Fibroblast of villous mesenchyme (primary cell): ENCODE measurements around the gene VDAC2. TPM values are rescaled to one million over a fixed set of nuclear protein-coding genes. Genes with fewer than 3 reads are reported as not detected.
"Not testable (repeated sequence)": the region's sequence is repeated elsewhere in the genome, so short reads cannot be mapped to it uniquely, and the experiment has no call there.

Experiments
- DNase-seq: peaks from one replicate; pipeline ENCODE4 v3.0.0-alpha.2; 2010; ENCODE audit warnings: low read depth
- H3K4me3 ChIP-seq: 2 replicates; pipeline ENCODE4 v1.5.1; 2011; ENCODE audit warnings: low read depth, mild to moderate bottlenecking, low read length
- CTCF ChIP-seq: IDR thresholded peaks from 2 replicates; pipeline ENCODE4 v1.5.1; 2012; ENCODE audit warnings: low read depth, mild to moderate bottlenecking, low read length; ENCODE audit not compliant: insufficient read depth
- total RNA-seq: library from RNA; depleted of rRNA; stranded (reverse); fragments of >200 nt; gene quantifications from 2 replicates; pipeline ENCODE4 v1.2.3, GENCODE V29; 2012

Gene VDAC2
- total RNA-seq, 1 donor, result 182 TPM

GRCh38 chr10:75201793-75202307, 8.7 kb upstream of the VDAC2 start:
- no peak for TF ChIP-seq CTCF
- H3K4me3 ChIP-seq, result no peak overlapping the region
- no peak for DNase-seq

DNA sequence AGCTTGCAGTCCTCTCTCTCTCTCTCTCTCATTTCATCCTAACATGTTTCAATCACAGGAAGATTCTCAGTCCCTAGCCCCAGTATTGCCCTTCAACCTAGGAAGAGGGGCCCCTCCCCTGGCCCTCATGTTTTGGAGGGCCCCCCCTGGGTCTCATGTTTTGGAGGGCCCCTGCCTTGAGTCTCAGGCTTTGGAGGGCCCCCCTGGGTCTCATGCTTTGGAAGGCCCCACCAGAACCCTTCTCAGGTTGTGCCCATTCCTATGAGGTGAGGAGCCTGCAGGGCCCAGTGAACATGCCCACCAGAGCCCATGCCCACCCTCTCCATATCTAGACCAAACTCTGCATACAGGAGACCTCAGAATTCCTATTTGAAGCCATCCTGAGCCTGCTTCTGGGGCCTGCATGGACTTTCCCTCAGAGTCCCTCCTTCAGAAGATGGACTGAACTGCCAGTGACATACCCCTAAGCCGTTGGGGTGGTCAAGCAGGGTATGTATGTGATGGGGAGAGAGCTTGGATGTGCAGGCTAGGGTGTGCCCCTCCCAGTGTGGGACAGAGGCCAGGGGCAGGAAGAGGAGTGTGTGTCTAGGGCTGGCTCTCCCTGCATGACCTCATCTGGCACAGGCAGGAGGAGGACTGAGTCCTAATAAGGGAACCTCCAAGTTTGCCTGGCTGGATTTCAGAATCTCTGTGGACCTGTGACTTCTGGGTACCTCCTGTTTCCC, 8.1 kb upstream of the VDAC2 start:
- H3K4me3 ChIP-seq, result no peak overlapping the region
- no peak for TF ChIP-seq CTCF
- peak; percentile 50 for DNase-seq

- DNase-seq, H3K4me3 ChIP-seq: not testable (repeated sequence)
Measured at GRCh38 chr10:75203046-75203620, 7.5 kb upstream of the VDAC2 start.

GRCh38 chr10:75203724-75204123, 6.9 kb upstream of the VDAC2 start:
- no peak overlapping the region for H3K4me3 ChIP-seq
- no peak for DNase-seq
- no peak for TF ChIP-seq CTCF

DNA sequence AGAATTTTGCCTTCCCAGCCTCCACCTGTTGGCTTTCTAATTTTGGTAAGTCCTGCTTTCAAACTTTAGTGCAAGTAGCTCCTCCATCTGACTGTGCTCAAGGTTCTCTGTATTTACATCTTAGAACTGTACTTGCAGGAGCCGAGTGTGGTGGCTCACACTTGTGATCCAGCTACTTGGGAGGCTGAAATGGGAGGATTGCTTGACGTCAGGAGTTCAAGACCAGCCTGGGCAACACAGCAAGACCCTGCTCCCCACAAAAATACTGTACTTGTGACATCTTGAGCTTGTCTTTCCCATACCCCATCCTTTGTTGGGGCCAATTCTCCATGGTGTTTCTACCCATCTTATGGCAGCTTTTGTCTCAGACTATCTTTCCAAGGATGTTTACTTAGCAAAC, 4.7 kb upstream of the VDAC2 start:
- DNase-seq, result no peak
- TF ChIP-seq CTCF, result no peak
- H3K4me3 ChIP-seq, result no peak overlapping the region

DNA sequence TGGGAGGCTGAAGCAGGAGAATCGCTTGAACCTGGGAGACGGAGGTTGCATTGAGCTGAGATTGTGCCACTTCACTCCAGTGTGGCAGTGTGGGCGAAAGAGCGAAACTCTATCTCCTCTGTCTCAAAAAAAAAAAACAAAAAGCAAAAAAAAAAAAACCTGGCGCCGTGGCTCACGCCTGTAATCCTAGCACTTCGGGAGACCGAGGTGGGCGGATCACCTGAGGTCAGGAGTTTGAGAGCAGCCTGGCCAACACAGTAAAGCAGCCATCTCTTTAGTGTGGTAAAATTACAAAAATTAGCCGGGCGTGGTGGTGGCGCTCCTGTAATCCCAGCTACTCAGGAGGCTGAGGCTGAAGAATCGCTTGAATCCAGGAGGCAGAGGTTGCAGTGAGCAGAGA, 4.0 kb upstream of the VDAC2 start:
- DNase-seq, result not testable (repeated sequence)

GRCh38 chr10:75207079-75207856, 3.3 kb upstream of the VDAC2 start:
- no peak overlapping the region for H3K4me3 ChIP-seq
- no peak for DNase-seq
- no peak for TF ChIP-seq CTCF

More for the DNA sequence above, 4.0 kb upstream of the VDAC2 start:
- H3K4me3 ChIP-seq, result not testable (repeated sequence)

- DNase-seq, result no peak
- no peak overlapping the region for H3K4me3 ChIP-seq
- no peak for TF ChIP-seq CTCF
Measured at GRCh38 chr10:75207857-75208144, 2.8 kb upstream of the VDAC2 start.
